Gastroesophageal sphincter (tissue), 4 donors: ENCODE data around the gene PHLDB1. TPM values are rescaled to one million over a fixed set of nuclear protein-coding genes. Genes with fewer than 3 reads are reported as not detected.

ENCODE experiments used
- ATAC-seq: fragments of 150-250 bp; one replicate; pipeline ENCODE4 v1.9.1; 2016; ENCODE audit warnings: mild to moderate bottlenecking, moderate library complexity
- H3K27ac ChIP-seq, 4 donors: fragments of 200-600 bp; sonication (generic) in 3 of 4; 1 replicate in 3 of 4; 2 replicates in 1 of 4; pipeline ENCODE4 v1.5.1; 2016 to 2019
- H3K27me3 ChIP-seq: fragments of 200-600 bp; sonication (generic); one replicate; pipeline ENCODE4 v1.5.1; 2019
- H3K36me3 ChIP-seq, 2 donors: fragments of 200-600 bp; sonication (generic); one replicate each; pipeline ENCODE4 v1.5.1; 2019; ENCODE audit warnings: control low read depth in 1 of 2
- H3K4me1 ChIP-seq, 3 donors: fragments of 200-600 bp; sonication (generic); 1 replicate in 2 of 3; 2 replicates in 1 of 3; pipeline ENCODE4 v1.5.1; 2016 to 2019; ENCODE audit warnings: control low read depth in 2 of 3
- H3K4me3 ChIP-seq, 2 donors: fragments of 200-600 bp; sonication (generic); one replicate each; pipeline ENCODE4 v1.5.1; 2019; ENCODE audit warnings: mild to moderate bottlenecking in 1 of 2, moderate library complexity in 1 of 2
- H3K9me3 ChIP-seq, 3 donors: fragments of 200-600 bp; sonication (generic); one replicate each; pipeline ENCODE4 v1.5.1; 2017 to 2019; ENCODE audit warnings: control low read depth in 2 of 3
- EP300 ChIP-seq: sonication (generic); formaldehyde crosslinking; IDR thresholded peaks from one replicate; pipeline ENCODE4 v1.6.1; 2017; ENCODE audit warnings: antibody characterized with exemption, mild to moderate bottlenecking
- POLR2A ChIP-seq, 2 donors: fragments of 450-650 bp; IDR thresholded peaks; one replicate each; pipeline ENCODE4 v1.6.1; 2017; ENCODE audit warnings: antibody characterized with exemption in 2 of 2, mild to moderate bottlenecking in 2 of 2, moderate library complexity in 1 of 2
- POLR2AphosphoS5 ChIP-seq: sonication (generic); formaldehyde crosslinking; IDR thresholded peaks from one replicate; pipeline ENCODE4 v1.6.1; 2017; ENCODE audit warnings: antibody characterized with exemption
- WGBS, 2 donors: methylation state at CpG; one replicate each; pipeline ENCODE4 v1.1.5; 2018; ENCODE audit warnings: low coverage in 1 of 2; 5-methylcytosine and 5-hydroxymethylcytosine counted together
- total RNA-seq, 4 donors: library from RNA; depleted of rRNA; stranded (reverse); fragments of >200 nt; gene quantifications; one replicate each; pipeline ENCODE4 v1.1.0, GENCODE V29; 2016
- TF ChIP-seq, protein P1 (sequence below), 4 experiments: fragments of 200-600 bp in 2 of 4; fragments of 450-650 bp in 2 of 4; sonication (generic) in 1 of 4; IDR thresholded peaks; one replicate each; pipeline ENCODE4 v1.5.1; 2017 to 2019; ENCODE audit warnings: antibody characterized with exemption in 4 of 4, mild to moderate bottlenecking in 2 of 4, moderate library complexity in 2 of 4

PHLDB1 gene
- total RNA-seq, 4 donors from 2014 or later, result 45.8 to 144 (median 101) TPM

- H3K9me3 ChIP-seq, result no peaks in the 10 kb centered on the region
- H3K27ac ChIP-seq, result peak overlapping the region in 1 of 4 donors; percentile 61
- TF ChIP-seq POLR2A (IDR thresholded peaks at IDR 0.05) (no peak), POLR2AphosphoS5 (no peak), EP300 (no peak)
- TF ChIP-seq, protein P1, sequence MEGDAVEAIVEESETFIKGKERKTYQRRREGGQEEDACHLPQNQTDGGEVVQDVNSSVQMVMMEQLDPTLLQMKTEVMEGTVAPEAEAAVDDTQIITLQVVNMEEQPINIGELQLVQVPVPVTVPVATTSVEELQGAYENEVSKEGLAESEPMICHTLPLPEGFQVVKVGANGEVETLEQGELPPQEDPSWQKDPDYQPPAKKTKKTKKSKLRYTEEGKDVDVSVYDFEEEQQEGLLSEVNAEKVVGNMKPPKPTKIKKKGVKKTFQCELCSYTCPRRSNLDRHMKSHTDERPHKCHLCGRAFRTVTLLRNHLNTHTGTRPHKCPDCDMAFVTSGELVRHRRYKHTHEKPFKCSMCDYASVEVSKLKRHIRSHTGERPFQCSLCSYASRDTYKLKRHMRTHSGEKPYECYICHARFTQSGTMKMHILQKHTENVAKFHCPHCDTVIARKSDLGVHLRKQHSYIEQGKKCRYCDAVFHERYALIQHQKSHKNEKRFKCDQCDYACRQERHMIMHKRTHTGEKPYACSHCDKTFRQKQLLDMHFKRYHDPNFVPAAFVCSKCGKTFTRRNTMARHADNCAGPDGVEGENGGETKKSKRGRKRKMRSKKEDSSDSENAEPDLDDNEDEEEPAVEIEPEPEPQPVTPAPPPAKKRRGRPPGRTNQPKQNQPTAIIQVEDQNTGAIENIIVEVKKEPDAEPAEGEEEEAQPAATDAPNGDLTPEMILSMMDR (IDR thresholded peaks at IDR 0.05), result no peak
- H3K4me1 ChIP-seq, result peaks cover 0 to 17% (median 10%) of the 10 kb centered on the region in 3 donors
- H3K4me3 ChIP-seq, result no peak overlapping the region
- 60 to 73% methylated on average over 1 to 5 of the region's 14 CpGs for WGBS, 2 donors
- no peak for ATAC-seq
- peaks cover 22% of the 10 kb centered on the region for H3K27me3 ChIP-seq
- peaks cover 0 to 33% of the 10 kb centered on the region in 2 donors for H3K36me3 ChIP-seq
These were observed 52.7 kb downstream of the PHLDB1 start for GRCh38 chr11:118659953-118660680.

- Histone ChIP-seq H3K27me3 (peaks cover 22% of the 10 kb centered on the region), H3K36me3 (peaks cover 0 to 25% of the 10 kb centered on the region in 2 donors), H3K4me1 (peaks cover 0 to 17% (median 10%) of the 10 kb centered on the region in 3 donors), H3K9me3 (no peaks in the 10 kb centered on the region), H3K4me3 (no peak overlapping the region), H3K27ac (no peak overlapping the region)
- no peak for ATAC-seq
- TF ChIP-seq, protein P1 (IDR thresholded peaks at IDR 0.05), result no peak
- TF ChIP-seq POLR2A (IDR thresholded peaks at IDR 0.05) (no peak), POLR2AphosphoS5 (no peak), EP300 (no peak)
- WGBS, 2 donors, result no CpG with 5 or more reads among the region's 7 CpGs
These were observed 53.4 kb downstream of the PHLDB1 start for GRCh38 chr11:118660681-118661424.

DNA sequence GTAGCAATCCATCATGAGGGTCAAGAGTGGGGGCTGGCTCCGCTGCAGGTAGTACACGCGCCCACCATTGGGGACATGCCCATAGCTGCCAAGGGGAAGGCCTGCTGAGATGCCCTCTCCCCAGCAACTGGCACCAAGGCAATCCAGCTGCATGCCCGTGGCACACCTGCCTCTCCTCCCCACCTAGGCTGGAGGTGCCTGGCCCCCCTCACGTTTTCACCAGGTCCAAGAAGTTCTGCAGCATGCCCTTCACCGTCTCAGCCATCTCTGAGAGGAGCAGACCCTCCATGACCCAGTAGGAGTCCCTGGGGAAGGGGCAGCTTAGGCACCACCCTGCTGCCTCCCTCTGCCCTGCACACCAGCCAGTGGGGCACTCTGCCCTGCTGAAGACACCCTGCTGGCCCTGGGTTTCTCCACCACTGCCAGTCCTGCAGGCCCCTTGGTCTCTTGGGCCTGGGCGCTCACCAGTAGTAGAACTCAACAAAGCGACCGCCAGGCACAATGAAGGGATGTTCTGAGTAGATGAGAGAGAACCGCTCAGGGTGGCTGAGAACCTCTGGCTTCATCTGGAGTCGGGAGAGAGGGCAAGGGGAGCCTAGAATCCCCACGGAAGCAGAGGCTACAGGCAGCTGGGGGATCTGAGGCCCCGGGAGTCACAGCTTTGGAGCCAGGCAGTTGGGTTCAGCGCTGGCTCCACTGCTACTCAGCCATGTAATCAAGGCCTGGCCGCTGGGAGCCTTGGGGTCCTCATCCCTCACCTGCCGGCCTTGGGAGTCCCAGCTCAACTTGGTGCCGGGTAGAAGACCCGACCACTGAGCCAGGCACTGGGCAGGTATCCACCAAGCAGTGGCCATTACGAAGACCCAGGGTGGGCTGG, 54.2 kb downstream of the PHLDB1 start:
- TF ChIP-seq POLR2AphosphoS5 (no peak), EP300 (no peak), POLR2A (IDR thresholded peaks at IDR 0.05) (no peak)
- TF ChIP-seq, protein P1 (IDR thresholded peaks at IDR 0.05), result no peak
- peaks cover 0 to 17% (median 10%) of the 10 kb centered on the region in 3 donors for H3K4me1 ChIP-seq
- H3K27me3 ChIP-seq, result peaks cover 22% of the 10 kb centered on the region
- H3K36me3 ChIP-seq, result peaks cover 0 to 17% of the 10 kb centered on the region in 2 donors
- no peak overlapping the region for H3K27ac ChIP-seq
- no peak overlapping the region for H3K4me3 ChIP-seq
- no peaks in the 10 kb centered on the region for H3K9me3 ChIP-seq
- WGBS, 2 donors, result no CpG with 5 or more reads among the region's 19 CpGs
- no peak for ATAC-seq

DNA sequence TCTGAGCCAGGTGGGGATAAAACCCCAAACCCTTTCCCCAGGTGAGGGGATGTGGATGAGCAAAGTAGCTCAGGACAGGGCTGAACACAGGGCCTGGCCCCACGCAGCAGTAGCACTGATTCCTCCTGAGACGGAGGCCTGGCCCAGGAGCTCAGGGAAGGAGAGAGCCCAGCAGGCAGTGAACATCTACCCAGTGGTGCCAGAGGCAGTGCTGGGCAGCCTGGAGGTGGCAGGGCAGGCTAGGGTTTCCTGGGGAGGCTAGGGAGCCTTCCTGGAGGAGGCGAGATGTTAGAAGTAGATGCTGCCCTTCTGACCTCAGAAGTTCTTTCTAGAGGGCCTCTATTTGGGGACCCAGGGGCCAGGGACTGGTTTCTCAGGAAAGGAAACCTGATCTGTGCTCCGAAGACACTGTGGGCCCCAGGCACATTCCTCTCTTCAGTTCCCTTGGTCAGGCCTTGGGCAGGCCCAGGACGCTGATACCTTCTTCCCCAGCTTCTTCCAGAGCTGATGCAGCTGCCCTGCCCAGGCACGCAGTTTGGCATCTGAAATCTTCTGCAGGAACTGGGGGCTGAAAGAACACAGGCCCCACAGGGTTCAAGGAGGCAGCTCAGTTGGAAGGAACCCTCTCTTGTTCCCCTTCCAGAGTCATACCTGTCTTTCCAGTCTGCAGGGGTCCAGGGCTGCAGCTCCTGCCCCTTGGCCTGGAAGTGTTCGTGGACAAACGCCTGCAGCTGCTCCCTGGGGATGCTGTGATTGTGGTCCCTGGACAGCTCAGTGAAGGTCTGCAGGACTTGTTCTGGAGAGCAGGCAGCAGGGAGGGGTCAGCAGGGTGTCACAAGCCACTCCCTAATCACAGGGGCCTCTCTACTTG, 55.2 kb downstream of the PHLDB1 start:
- TF ChIP-seq EP300 (no peak), POLR2AphosphoS5 (no peak), POLR2A (IDR thresholded peaks at IDR 0.05) (no peak)
- TF ChIP-seq, protein P1 (IDR thresholded peaks at IDR 0.05), result no peak

More for the DNA sequence above, 55.2 kb downstream of the PHLDB1 start:
- Histone ChIP-seq H3K4me3 (no peak overlapping the region), H3K9me3 (no peaks in the 10 kb centered on the region), H3K4me1 (peaks cover 0 to 17% (median 10%) of the 10 kb centered on the region in 3 donors), H3K27ac (no peak overlapping the region), H3K27me3 (peaks cover 22% of the 10 kb centered on the region), H3K36me3 (peaks cover 0 to 7% of the 10 kb centered on the region in 2 donors)
- ATAC-seq, result no peak
- 83% methylated on average over 2 of the region's 8 CpGs; no CpG with 5 or more reads in 1 of the 2 donors for WGBS, 2 donors
